T-helper 1 cell (primary cell): ENCODE results near the gene PTPRC.

Source experiments
- DNase-seq, 5 donors: peaks; one replicate each; pipeline ENCODE4 v3.0.0-alpha.2; 2012 to 2020

The PTPRC gene

DNA sequence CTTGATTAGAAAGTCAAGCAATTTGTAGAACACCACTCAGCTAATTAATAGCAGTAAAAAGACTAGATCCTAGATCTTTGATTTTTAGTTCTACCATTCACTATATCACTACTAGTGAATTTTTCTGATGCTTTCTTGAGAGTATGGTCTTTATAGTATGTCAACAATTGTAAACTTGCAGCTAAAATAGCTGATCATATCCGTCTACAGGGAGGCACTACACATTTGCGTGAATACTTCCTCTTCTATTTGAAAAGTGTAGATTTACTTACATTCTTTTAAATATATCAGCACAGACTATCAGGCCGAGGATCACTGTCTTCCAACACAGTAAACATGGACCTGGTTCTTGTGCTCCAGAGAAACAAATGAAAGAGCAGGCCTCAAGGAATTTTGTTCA is 18.6 kb upstream of the PTPRC start:
- no peak for DNase-seq

DNA sequence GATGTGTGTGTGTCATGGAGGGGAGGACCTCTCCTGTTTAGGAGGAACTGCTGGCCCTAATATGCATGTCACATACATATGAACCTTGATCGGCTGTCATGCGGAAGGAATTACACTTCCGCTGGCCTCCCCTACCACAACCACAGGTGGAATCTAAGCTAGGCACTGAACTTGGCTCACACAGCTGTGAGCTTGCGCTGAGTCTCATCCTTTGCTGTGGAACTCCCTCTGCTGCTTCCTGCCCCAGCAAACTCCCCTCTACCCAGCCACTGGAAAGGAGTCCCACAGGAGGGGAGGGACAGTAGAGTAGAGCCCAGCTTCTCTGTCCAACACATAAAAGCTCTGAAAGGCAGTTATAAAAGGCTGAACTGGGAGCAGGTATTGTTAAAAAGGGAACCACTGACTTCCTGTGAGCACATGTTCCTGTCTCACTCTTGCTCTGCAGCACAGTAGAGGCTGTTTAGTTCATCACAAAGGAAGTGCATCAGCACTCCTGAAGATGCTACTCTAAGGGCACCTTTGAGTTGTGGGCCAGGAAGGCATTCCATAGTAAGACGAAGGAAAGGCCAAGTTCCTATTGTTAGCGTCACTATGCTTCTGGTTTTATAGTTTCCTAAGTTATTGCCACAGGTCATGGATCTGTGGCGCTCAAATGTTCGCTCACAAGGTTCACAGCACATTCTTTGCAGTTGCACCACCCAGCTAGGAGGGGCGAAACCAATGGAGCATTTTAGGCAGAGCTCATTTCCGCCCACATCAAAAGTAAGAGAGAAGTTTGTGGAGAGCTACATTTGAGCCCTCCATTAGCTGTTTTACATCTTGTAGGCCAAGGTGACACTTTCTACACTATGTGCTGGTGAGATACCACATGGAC is 17.7 kb upstream of the PTPRC start:
- DNase-seq, result peak; percentile 34 to 92 (median 58)

DNA sequence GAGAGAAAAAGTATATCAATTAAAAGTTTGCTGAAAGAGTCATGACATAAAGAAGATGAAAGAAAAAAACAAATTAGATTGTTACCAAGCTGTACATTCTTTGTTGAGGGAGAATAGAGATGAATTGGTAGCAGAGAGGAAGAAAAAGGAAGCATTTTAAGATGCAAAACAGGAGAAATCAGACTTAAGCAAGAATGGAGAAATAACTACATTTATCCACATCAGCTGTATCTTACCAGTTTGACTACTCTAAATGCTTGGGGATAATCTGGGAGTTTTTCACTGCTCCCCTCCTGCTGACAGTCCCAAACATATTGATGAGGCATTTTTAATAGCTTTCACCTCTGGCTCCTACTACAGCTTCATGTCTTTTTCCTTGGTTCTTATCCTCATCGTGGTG is 16.8 kb upstream of the PTPRC start:
- DNase-seq, result no peak

DNA sequence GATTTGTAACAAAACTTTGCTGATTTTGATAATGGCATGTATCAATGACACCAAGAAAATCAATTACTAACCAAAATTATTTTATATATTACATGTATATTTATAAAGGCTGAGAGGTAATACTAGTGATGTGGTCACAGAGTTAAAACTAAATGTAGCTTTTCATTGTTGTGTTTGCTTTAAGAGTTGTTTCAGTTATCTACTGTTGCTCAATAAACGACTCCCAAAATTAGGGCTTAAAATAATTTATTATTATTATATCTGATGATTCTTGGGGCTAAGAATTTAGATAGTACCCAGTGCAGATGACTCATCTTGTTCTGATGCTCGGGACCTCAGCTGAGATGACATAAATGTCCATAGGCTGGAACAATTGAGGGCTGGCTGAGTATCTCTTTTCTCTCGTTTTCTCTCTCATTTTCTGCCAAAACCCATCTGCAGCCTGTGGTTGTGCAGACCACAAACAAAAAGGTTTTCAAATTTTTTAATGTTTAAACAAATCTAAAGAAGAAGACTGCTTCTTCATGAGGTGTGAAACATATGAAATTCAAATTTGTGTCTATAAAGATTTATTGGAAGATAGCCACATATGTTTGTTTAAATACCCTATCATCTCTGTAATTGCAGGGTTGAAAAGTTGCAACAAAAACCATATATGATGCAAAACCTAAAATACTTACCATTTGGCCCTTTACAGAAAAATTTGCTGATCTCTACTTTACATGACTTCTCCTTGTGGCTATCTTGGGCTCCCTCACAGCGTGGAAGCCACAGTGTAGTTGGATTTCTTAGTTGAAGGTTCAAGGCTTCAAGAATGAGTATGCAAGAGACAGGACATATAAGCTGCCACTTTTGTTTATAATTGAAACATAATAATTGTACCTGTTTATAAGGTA is 14.8 kb upstream of the PTPRC start:
- peak in 1 of 5 donors; percentile 64 for DNase-seq

DNA sequence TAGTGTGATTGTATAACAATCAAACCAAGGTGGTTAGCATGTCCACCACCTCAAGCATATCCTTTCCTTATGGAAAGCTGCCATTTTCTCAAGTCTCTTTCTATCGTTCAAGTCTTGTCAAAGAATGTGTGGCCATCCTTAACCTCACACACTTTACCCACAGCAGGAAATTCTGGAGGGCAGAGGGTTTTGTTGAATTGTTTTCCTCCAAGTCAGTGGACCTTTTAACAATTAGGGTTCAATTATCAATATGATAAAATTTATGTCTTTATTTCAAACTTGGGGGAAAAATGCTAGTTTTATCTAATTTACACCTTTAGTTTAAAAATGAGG is 14.2 kb upstream of the PTPRC start:
- no peak for DNase-seq

DNA sequence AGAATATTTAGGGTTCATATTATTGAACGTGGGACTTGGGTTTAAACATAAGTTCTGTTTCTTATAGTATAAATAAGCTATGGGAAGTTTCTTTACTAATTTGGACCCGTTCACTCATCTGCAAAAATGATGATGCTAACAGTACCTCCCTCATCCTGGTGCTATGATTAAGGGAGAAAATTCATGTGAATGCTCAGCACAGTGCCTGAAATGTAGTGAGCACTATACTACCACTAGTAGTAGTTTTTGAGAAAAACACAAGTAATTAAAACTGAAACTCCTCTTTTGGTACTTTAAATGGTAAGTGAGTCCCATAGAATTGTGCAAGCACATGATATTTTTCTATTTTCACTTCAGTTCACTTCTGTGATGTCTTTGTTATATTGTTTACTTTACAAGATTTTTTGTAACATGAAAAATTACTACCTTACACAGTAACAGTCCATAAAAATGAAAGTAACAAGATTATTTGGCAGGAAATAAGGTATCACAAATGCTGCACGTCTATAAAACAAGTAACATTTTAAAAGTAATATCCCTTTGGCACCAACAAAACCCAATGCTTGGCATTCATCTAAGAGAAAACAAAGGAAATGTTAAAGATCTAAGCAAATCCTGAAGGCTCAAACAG is 11.3 kb upstream of the PTPRC start:
- DNase-seq, result peak in 1 of 5 donors; percentile 47

DNA sequence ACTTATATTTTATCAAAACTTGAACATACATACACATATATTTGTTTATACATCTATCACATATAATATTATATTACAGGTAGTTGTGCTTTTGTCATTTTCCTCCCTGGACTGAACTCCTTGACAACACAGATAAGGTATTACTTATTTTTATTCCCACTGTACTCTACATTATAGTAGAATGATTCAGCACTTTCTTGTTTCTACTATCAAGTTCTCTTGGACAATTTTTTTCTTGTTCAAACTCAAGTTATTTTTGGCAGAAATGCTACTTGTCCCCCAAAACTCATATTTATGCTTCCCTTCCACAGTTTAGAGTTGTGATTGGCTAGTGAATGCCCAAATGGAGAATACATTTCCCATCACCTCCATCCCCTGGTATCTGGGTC is 10.8 kb upstream of the PTPRC start:
- no peak for DNase-seq

DNA sequence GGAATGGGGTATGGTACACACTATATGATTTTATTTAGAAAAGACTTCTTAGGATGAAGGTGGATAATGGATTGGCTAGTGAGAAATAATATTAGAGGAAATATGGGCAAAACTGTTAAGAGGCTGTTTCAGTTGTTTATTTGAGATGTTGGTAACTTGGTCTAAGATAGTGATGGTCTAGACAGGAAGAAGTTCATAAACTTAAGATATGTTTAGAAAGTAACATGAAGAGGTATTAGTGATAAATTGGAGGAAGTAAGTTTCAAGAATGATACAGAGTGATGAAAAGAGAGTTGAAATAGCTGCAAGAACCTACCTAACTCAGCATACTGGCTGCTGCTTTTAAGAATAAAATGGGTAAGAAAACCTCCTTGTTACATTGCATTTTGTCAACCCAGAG is 9.2 kb upstream of the PTPRC start:
- no peak for DNase-seq

DNA sequence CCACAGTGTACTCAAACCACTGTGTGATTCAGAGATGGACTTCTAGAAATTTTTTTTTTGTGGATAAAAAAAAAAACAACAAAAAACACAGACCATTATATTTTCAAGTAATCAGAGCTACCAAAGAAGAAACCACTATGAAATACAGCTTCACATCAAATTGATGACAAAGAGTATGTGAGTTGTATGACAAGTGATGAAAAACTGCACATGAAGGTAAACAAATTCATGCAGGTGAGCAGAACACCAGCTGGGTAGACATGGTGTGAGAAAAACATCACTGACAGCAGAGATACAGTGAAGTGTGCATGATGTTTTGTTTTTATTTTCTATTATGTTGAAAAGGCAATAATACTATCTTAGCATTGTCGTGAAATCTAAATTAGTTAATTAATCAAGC is 8.0 kb upstream of the PTPRC start:
- no peak for DNase-seq

DNA sequence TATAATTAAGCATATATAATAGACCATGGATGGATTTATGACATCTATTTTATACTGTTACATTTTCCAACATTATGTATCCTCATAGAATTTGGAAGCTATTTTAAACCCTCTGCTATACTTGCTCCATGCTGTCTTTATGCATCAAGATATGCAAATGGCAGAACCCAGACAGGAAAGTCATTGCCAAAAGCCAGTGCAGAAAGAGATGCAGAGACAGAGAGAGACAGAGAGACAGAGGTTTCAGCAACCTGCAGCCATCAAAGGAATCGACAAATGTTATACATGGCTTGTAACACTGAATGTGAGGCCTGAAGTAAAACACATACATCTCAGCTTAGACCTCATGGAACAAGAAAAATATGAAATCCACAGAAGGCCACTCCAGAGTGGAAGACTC is 7.5 kb upstream of the PTPRC start:
- no peak for DNase-seq

DNA sequence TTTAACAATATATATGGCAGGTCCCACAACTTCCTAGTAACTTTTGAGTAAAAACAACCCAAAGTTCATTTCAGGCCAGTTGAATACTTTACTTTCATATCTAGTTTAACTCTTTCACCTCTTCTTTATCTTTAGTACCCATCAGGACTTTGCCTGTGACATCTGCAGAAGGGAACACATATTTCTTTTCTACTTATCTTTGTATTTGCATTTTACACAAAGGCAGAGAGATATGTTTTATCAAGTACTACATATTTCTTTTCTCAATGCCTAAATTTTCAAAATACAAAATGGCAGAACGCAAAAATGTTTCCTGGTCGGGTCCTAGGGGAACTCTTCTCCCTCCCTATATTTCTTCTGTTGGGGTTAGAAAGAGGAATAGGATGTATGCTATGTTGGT is 6.8 kb upstream of the PTPRC start:
- no peak for DNase-seq

DNA sequence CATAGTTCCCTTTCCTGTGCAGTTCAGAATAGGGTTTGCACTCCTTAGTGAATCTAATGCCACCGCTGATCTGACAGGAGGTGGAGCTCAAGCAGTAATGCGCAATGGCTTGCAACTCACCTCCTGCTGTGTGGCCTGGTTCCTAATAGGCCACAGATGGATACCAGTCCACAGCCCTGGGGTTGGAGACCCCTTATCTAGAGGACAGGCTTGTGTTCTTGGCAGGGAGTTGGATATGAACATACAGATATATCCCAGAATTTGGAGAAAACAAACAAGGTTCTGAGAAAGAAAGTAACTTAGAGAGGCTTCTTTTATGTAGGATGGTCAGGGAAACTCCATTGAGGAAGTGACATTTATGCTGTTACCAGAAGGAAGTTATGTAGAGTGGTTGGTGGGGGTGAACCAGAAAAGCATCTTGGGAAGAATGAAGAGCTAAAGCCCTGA is 5.1 kb upstream of the PTPRC start:
- no peak for DNase-seq

DNA sequence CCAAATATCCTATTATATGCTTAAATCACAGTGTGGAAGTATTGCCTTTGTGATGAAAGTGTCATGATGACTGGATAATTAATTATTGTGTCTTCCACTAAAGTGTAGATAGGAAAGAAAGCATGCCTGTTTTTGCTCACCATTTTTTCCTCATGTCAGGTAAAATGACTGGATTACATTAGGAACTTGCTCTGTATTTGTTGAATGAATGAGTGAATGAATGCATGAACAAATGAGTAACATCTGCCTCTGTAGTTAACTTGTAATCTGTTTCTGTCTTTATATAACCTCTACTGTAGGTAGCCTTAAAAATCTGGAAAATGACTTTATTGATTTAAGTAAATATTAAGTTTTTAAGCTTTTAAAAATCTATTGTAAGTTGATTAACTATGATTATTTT is 2.9 kb upstream of the PTPRC start:
- no peak for DNase-seq

DNA sequence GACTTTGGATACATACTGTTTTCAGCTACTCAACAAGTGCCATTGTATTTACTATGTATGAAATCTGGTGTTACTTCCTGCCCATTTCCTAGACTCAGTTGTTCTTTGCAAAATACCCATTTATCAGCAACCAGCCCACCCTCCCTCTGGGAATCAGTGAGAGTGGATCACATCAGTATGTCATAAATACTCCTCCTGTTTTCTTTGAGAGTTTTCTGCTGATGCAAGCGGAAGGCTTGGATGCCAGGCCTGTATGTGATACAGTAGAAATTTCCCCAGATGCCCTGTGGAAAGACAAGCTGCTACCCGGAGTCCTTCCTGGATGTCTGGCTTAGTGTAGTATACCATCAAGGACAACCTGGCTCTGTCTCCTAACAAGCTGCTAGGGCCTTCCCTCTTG is 2.4 kb upstream of the PTPRC start:
- DNase-seq, result peak in 1 of 5 donors; percentile 53

DNA sequence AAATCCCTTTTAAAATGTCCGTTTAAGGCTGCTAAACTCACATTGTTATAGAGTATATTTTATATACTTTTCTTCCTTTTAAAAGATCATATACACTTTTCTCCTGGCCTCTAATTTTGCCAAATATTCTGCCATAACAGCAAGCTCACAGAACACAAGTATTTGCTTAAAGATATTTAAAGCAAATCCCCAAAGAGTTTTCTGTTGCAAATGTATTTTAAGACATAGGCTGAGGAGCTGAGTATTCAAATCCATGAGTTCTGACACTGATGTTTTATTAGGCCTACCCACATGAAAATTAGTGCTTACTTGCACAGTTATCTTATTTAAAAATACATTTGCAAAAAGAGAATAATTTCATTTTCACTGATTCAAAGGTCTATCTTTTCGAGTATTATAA is 1.7 kb upstream of the PTPRC start:
- DNase-seq, result no peak

DNA sequence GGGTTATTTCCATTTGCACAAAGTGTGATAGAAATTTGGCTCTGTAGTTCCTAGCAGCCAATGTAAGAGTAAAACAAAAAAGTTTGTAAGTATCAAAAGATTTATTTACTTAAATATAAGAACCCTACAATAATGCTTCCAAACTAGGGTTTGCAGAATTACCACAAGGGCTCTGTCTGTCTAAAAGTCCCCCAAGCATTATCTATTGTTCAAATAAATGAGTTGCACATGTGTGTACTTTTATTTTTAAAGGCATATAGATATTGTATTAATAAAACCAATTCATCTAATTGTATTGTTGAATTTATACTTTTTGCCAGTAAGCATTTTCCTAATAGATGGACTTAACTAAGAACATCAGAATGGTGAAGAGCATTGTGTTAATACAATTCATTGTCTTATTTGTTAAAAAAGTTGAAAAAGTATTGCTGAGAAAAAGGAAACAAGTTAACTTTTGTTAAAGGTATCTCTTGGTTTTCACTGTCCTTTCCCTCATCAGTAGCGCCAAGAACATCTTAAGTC is 863 bp upstream of the PTPRC start:
- no peak for DNase-seq

DNA sequence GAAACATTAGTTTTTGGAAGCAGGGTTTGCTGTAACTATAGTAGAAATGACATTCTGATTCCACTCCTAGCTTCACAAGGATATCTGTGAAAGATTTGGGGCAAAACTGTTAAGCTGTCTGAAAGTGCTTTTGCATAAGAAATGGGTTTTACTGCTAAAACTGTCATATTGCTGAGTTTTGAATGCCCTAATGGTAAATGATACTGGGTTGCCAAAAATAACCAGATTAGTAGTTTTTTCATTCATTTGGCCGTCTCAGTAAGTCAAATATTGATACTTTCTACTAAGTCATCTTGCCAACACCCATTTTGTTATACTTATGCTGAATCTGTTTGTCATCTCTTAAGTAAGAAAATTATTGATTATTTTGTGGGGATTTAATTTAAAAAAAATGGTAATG is 399 bp upstream of the PTPRC start:
- no peak for DNase-seq

DNA sequence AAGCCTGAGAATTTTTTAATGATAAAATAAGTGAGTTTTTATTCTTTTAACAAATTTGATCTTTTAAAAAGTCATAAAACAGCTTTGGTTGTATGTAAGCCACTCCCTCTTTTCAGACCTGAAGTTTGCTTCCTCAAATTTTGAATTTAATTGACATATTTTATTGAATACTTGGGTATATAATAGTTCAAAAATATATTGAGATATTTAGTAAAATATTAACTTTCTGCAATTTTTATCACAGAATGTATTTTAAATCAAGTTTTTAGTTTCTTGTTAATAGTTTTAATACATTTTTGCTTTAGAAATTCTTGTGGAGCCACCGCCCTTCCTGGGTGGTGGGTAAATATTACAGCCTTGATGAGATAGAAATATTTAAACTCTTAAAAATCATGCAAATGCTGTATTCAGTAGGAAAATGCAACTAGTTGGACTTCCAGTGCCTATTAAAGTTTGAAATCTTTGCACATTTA is 867 bp downstream of the PTPRC start:
- DNase-seq, result no peak

DNA sequence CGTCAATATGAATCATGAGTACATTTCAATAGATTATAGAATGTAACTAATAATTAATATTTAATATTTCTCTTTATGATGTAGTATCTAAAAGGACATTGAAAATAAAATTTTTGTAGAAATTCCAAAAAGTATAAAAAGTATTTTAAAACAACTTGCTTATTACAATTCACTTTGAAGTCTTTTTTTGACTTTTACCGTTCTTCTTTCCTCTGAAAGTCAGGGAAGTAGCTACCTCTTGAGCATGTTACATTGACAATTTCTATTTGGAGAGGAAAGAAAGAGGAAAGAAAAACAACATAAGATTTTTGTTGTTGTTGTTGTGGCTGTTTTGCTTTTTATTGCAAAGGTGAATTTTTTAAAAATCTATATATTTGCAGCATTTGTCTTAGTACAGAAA is 1.3 kb downstream of the PTPRC start:
- DNase-seq, result no peak

DNA sequence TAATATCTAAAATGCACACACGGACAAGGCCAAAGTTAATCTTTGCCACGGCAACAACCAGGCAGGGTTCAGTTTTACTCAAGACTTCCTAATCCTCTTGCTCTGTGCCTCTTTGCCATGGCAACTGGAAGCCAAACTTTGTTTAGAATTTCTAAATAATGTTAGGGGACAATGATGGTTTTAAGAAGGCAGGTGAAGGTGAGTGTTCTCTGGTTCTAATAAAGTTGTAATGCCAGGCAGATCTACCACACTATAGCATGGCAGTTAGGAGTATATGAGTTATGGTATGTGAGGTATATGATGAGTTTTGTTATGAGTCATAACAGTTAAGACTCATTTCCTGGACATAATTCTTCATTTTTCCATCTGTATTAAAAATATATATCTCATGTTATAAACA is 2.7 kb downstream of the PTPRC start:
- peak in 1 of 5 donors; percentile 87 for DNase-seq

DNA sequence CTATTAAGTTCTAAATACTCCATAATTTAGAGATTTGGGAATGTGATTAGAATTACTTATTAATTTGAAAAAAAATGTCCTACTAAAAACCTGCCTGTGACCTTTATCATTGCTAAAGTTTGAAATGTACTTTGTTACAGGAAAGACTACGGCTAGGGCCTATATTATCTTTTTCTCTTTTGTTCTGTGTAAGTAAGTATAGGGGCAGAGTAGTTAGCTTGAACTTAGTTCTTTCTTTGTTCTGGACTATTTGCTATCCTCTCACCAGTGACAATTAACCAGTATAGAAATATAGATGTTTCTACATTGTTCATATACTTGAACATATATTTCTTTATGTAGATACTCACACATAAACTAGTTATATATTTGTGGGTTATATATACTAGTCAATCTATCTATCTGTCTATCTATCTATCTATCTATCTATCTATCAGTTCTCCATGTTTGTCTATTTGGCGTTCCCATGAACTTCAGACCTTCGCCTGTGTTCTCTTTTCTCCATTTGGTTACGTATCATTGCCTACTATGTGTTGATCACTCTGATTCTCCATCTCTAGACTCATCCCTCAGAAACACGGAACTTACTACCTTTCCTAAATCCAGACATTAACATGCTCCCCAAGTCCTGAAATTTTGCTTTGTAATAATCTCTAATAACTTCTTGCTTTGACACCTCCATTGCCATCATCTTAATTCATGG is 3.3 kb downstream of the PTPRC start:
- no peak for DNase-seq

DNA sequence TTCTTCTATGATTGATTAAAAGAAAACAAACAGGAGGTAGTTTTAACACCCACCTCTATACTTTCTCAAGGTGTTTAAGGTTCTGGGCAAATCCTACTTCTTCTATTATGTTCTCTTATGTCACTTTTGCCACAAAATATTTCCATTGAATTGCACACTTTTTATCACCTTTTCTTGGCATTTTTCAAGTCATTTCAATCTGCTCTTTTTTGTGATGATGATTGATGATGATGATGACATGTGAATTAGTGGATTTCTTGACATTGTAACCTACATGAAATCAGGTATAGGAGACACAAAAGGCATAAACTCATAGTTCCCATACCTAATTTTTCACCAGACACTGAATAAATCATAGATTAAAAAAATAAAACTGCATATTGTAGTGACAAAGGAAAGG is 4.1 kb downstream of the PTPRC start:
- no peak for DNase-seq

DNA sequence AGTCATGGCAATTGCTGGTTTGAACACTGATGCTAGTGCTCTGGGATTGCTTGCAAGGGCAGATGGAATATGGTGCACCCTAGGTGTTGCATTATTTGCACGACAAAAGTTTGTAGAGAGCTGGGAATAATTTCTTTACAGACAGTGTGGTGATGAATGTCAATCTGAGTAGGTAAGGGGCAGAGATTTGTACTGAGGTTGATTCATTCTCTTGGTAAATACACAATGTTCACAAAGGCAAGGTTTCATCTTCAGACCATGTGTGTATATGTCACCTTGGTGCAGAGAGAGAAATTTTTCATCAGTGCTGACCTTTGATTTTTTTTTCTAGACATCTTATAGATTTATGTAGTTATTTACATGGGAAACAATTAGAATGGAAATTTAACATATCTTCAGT is 5.0 kb downstream of the PTPRC start:
- DNase-seq, result no peak
